IPS-11a (cell line): ENCODE measurements around the gene HUNK.
"Not testable (repeated sequence)": the region's sequence is repeated elsewhere in the genome, so short reads cannot be mapped to it uniquely, and the experiment has no call there.

ENCODE experiments used
- H3K4me3 ChIP-seq: one replicate; pipeline ENCODE4 v1.5.1; 2013; ENCODE audit warnings: low read depth, low read length, control low read depth

The HUNK gene

DNA sequence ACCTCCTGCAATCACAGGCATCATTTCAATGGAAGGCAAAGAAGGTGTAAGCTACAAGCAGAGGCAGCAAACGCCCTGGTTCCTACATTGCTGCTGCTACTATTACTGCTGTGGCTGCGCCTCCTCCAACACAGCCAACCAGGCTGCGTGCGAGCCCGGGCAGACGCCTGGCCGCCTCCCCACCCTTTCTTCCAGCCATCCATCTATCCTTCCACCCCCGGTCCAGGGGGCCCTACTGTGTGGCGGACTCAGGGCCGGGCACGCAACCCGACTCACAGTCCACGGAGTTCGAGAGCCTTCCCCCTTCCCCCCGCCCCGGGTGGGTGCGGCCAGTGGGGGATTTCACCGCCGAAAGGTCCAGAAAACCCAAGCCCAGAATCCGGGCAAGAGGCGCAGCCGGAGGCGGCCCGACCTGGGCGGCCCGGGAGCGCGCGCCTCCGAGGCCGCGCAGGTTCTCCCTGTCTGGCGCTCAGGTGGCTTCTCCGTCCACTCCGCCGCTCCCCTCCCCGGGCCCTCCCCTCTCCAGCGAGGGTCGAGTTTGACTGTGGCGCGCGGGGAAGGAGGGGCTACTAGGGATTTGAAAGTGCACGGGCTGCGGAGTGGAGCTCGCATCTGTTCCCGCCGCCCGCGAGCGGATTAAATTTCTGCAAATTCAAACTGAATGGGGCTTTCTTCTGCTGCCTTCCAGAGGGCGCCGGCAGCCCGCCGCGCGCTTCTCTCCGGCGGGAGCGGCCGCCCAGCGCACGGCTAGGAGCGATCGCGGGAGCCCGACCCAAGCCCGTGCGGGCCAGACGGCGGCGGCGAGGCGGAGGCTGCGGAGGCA lies at the start of gene HUNK:
HUNK (plus strand) TSS at position 569 of the 823 bp plus-strand sequence. CDS start 655 bp downstream, outside the sequence.
- H3K4me3 ChIP-seq, result peak within 1 kb of the TSS; percentile 66

GRCh38 chr21:31829736-31830472 lies 42.9 kb upstream of the HUNK start:
- H3K4me3 ChIP-seq, result no peak overlapping the region

DNA sequence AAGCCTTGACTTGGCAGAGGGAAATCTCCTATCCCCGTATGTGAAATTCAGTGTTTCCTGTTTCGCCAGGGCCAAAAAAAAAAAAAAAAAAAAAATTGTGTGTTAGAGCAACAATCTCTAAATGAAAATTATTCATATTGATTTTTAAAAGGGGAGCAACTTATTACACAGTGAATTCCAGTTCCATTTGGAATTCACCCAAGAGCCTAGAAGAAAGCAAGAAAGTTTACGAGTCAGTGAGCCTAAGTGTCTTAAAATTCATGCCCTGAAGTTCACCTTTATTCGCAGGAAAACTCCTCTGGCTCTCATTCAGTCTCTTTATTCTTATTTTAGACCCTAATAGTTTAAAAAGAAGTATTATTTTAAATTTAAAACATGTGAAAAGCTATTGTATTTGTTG lies 42.1 kb upstream of the HUNK start:
- H3K4me3 ChIP-seq, result no peak overlapping the region

- no peak overlapping the region for H3K4me3 ChIP-seq
Observed at GRCh38 chr21:31837041-31837440, 35.8 kb upstream of the HUNK start.

GRCh38 chr21:31837618-31838390 lies 35.0 kb upstream of the HUNK start:
- H3K4me3 ChIP-seq, result no peak overlapping the region

DNA sequence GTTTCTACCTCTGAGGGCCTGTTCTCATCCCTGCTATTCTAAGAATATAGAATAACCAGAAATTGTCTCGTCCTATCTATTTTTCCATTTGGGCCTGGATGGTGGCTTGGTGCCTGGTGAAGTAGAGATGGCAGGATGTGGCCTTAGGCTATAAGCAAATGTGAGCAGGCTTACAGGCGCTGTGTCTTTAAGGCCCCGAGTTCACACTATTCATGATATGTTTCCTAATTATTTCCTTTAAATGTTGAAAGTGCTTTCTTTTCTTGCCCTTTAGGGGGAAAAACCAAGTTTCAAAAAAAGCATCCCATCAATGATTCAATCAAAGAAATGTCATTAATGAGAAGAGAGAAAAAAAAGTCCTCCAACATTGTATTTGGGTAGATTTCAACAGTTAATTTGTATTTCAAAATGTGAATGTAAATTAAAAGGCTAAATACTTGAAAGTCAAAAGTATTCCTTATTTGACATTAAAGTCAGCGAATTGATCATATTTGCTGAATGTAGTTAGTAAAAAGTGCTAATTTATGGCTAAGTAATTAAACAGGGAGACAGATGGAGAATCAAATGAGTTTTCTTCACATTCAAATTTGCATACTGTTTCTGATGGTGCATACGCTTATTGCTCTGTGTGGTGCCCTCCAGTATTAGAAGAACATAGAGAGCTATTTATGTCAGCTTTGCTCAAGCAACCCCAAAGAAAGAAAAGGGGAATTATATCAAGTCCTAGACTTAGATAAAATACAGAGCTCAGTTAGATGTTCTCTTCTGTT lies 34.0 kb upstream of the HUNK start:
- H3K4me3 ChIP-seq, result no peak overlapping the region

- no peak overlapping the region for H3K4me3 ChIP-seq
Observed at GRCh38 chr21:31844206-31844605, 28.6 kb upstream of the HUNK start.

DNA sequence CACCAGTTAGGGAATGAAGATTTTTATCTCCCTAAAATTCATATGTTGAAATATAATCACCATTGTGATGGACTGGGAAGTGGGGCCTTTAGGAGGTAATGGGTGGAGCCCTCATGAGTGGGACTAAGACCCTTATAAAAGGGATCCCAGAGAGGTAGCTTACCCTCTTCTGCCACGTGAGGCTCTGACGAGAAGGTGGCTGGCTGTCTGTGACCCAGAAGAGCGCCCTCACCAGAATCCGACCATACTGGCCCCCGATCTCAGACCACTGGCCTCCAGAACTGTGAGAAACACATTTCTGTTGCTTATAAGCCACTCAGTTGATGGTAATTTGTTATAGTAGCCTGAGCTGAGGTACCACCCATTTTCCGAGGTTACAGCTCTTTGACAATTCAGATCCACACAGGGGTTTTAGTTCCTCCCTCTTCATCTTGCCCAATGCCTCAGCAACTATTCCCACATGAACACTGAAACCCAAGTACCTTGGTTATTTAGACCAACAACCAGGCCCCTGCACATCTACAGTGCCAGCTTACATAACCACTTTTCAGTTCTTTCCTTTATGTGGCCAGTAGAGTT lies 27.6 kb upstream of the HUNK start:
- no peak overlapping the region for H3K4me3 ChIP-seq

- H3K4me3 ChIP-seq, result no peak overlapping the region
Observed at GRCh38 chr21:31846690-31847089, 26.1 kb upstream of the HUNK start.

GRCh38 chr21:31847761-31848160 lies 25.1 kb upstream of the HUNK start:
- no peak overlapping the region for H3K4me3 ChIP-seq

DNA sequence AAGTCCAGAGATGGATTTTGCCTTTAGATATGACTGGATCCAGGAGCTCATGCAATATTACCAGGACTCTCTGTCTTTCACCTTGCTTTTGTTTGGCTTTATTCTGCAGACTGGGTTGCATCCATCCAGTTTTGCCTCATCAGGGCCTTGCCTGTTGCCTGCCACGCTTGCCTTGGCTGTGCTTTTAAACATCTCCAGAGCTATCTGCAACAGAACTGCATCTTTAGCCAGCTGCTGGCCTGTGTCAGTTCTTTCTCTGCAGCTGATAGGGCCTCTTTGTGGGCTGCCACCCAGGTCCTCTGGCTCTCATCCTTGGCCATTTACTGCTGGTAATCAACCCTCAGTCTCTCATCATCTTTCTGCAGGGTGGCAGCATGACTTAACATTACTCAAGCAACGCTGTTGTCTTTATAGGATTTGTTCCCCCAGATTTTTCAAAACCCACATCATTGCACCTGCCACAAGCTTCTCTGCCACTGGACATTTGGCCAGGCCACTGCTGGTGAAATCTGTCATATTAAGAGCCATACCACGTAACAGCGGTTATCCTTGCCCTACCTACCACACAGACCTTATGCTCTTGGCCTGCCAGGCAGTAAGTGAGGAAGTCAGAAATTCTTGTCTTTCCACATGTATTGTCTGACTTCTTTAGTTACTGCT lies 24.4 kb upstream of the HUNK start:
- H3K4me3 ChIP-seq, result no peak overlapping the region

DNA sequence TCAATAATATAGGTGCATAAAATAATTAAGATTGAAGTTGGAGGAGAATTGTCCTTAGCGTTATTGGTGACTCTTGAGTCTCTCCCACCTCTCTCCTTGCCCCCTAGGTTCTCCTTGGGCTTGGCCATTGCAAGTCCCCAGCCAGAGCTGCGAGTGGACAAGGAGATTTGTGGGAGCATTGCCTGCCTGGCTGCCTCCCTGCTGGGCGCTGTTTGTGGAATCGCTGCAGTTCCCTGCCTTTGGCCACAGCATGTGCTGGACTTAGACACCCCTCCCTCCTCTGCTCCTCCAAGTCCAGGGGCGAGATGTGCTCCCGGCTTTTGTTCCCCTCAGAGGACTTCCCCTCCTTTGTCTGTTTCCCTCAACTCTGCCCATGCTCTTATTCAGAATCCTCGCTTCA lies 21.9 kb upstream of the HUNK start:
- H3K4me3 ChIP-seq, result no peak overlapping the region

- no peak overlapping the region for H3K4me3 ChIP-seq
Observed at GRCh38 chr21:31855180-31855579, 17.6 kb upstream of the HUNK start.

DNA sequence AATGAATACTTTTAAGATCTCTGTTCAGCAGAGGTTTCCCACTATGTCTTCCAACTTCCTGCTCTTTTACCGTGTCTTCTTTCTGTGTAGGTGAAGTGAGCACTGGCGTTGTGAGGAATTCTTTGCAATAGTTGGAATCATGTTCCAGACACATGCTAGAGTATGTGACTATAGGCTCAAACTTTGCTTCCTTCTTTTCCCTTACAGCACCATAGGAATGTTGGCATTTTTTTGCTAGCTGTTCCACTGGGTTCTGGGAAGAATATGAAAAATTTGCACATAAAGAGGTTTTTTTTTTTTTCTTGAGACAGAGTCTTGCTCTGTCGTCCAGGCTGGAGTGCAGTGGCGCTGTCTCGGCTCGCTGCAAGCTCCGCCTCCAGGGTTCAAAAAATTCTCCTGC lies 15.7 kb upstream of the HUNK start:
- no peak overlapping the region for H3K4me3 ChIP-seq

DNA sequence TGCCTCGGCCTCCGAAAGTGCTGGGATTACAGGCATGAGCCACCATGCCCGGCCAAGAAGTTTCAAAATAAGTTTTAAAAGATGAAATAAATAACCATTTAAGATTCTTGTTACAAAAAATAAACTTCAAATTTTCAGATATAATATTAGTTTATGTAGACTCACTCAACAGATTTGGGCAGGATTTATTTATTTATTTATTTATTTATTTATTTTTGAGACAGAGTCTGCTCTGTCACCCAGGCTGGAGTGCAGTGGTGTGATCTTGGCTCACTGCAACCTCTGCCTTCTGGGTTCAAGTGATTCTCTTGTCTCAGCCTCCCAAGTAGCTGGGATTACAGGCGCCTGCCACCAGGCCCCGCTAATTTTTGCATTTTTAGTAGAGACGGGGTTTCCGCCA lies 15.2 kb upstream of the HUNK start:
- not testable (repeated sequence) for H3K4me3 ChIP-seq

GRCh38 chr21:31860851-31861250 lies 12.0 kb upstream of the HUNK start:
- no peak overlapping the region for H3K4me3 ChIP-seq

- H3K4me3 ChIP-seq, result no peak overlapping the region
Observed at GRCh38 chr21:31862078-31862477, 10.7 kb upstream of the HUNK start.

DNA sequence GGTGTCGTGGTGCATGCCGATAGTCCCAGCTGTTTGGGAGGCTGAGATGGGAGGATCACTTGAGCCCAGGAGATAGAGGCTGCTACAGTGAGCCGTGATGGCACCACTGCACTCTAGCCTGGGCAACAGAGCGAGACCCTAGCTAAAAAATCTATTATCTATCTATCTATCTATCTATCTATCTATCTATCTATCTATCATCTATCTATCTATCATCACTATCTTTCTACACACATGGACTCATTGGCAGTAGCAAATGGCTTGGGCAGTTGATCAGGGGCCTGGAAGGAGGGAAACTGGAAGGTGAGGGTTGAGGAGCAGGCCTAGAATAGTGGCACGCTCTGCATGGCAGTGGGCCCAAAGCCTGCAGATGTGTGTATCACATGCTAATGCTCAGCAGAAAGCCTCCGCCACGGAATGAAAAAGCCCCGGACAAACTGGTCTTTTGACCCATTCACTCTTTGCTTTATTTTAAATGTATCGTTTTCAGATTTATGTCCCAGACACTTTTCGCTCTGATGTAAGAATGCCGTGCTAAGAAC lies 7.3 kb upstream of the HUNK start:
- no peak overlapping the region for H3K4me3 ChIP-seq

DNA sequence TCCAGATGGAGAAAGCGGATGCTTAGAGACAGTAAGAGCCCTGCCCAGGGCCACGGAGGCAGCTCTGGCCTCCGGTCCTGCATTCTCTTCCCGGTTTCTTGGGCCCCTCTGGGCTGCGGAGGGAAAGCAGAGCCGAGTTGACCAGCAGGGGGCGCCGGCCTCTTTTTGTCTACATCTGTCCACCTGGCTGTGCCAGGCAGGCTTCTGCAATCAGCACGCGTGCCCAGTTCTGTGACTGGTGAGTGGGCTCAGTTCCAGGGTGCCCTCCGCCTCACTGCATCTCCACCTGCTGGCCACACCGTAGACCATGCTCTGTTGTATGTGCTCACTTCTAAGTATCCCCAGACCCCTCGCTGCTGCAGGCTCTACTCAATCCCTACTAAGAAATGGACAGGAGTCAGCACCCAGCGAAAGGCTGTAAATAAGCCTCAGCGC lies 6.7 kb upstream of the HUNK start:
- H3K4me3 ChIP-seq, result no peak overlapping the region

DNA sequence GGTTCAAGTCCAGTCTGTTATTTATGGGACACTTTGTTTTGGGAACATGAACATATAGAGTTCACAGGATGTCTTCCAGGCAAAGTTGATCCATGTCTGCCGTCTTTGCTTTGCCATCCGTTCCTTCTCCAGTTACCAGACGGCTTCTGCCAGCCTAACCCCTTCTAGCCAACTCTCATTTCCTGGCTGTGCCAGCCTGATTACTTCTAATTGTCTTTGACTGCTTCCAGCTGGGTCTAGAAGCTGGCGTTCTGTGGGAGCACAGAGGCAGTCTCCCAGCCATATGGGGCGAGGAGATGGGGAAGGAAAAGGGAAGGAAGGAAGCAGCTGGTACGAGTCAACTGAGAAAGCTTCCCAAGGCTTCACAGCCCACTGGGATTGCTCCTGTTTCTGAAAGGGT lies 3.1 kb upstream of the HUNK start:
- no peak overlapping the region for H3K4me3 ChIP-seq
